Adrenal gland (tissue), 5 donors: ENCODE measurements around the gene SEZ6.

Source experiments
- POLR2A ChIP-seq, 2 donors: fragments of 450-650 bp; IDR thresholded peaks; one replicate each; pipeline ENCODE4 v1.6.1; 2017; ENCODE audit warnings: antibody characterized with exemption in 2 of 2, mild to moderate bottlenecking in 2 of 2, moderate library complexity in 1 of 2
- TF ChIP-seq, protein P1 (sequence below), 6 experiments: fragments of 450-650 bp in 4 of 6; fragments of 200-600 bp in 2 of 6; sonication (generic) in 1 of 6; IDR thresholded peaks; 1 replicate in 5 of 6; 2 replicates in 1 of 6; pipeline versions ENCODE4 v1.5.1 to v1.8.0; 2016 to 2021; ENCODE audit warnings: antibody characterized with exemption in 6 of 6, mild to moderate bottlenecking in 2 of 6, moderate library complexity in 1 of 6
- donor health status: DM: no; HTN: no; CAD: no.

DNA sequence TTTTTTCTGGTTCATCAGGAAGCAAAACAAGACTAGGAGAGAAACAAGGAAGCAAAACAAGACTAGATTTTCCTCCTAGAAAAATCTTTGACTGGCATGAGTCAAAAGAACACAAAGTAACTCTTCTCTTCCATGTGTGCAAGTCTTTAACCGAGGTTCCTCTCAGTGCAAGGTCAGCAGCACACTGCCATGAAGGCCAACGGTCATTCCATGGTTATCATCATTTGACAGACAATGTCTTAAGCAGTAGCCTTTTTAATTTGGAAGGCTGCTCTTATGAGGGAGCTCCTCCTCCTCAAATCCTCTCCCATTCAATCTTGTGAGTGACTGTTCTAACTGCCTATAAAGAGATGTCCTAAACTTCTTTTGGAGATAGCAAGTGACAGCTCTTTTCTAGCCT lies 87.5 kb downstream of the SEZ6 start:
- TF ChIP-seq POLR2A (IDR thresholded peaks at IDR 0.05): no peak
- TF ChIP-seq, protein P1, sequence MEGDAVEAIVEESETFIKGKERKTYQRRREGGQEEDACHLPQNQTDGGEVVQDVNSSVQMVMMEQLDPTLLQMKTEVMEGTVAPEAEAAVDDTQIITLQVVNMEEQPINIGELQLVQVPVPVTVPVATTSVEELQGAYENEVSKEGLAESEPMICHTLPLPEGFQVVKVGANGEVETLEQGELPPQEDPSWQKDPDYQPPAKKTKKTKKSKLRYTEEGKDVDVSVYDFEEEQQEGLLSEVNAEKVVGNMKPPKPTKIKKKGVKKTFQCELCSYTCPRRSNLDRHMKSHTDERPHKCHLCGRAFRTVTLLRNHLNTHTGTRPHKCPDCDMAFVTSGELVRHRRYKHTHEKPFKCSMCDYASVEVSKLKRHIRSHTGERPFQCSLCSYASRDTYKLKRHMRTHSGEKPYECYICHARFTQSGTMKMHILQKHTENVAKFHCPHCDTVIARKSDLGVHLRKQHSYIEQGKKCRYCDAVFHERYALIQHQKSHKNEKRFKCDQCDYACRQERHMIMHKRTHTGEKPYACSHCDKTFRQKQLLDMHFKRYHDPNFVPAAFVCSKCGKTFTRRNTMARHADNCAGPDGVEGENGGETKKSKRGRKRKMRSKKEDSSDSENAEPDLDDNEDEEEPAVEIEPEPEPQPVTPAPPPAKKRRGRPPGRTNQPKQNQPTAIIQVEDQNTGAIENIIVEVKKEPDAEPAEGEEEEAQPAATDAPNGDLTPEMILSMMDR (IDR thresholded peaks at IDR 0.05): no peak
